ENCODE measurements around the gene FES.

FES gene

DNA sequence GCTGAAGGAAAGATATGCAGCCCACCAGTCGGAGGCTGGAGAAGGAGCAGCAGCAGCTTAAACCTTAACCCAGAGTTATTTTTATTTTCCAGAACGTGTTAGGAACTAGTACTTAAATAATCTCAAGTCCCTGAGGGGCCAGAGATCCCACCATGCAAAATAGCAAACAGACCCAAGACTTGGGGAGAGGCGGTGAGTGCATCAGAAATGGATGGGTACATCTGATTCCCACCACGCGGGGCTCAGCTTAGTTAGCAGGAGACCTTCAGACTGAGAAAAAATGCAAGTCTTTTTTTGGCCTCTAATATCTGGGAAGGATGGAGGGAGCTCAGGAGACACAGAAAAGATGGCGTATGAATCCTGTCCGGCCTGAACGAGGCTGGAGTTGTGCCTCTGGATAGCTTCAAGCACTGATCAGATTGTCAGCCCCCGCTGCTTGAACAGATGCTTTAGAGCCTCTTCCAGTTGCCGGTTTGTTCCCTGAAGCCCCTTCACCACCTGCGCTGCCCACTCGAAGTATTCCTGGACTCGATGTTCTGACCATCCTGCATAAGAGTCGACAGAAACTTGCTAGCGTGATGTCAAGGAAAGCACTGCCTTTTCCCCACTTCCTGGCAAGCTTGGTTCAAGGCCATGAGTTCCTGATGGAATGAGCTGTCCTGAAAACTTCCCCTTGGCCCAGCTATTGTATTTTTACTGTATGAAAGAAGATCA, 46.7 kb downstream of the FES start:
- peak; percentile 16 for DNase-seq (ENCODE audit: low read depth)

DNA sequence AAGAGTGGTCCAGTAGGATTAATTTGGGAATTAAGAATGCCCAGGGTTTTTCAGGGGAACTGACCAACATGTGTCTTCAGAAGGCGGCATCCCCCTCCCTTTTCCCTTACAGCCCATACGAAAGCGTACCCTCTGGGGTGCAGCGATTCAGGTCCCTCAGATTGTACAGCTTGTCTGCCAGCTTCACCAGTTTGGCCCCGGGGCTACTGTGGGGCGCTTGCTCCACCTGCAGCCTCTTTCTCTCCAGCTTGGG, 47.2 kb downstream of the FES start:
- no peak for DNase-seq (ENCODE audit: low read depth)

DNA sequence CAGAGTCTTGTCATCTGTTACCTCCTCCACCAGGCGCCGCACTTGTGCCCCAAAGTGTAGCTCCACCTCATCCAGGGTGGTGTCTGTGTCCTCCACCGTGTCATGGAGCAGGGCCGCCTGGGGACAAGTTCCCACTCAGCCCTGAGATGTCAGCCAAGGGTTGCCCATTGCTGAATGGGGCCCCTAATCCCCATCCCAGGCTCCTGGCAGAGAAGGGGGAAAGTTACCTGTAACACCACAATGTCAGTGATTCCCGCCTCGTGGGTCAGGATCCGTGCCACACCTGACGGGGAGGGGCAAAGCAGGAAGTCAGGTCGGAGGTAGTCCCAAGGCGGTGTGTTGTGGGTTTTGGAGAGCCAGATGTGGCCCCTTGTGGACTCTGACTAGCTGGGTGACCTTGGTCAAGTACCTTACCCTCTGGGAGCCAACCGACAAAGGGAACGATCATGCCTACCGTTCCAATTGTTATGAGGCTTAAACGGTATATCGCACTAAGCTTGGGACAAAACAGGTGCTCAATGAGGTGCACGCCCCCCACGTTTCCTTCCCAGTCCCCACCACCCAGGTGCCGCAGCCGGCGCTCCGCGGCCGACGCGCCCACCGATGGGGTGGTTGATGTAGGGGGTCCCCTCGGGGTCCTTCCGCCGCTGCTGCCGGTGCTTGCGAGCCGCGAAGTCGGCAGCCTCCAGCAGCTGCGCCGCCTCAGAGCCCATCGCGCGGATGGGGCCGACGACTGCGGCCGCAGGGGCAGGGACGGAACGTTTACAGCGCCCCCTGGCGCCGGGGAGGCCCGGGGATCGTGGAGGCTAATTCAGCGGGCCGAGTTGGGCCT, 47.7 kb downstream of the FES start, which contains the start of gene HDDC3:
Gene HDDC3, minus strand, starts transcription at position 722 of the 832 bp plus-strand sequence. Its CDS starts 9 bp downstream, at position 713.
- DNase-seq (ENCODE audit: low read depth): peak; percentile 83

DNA sequence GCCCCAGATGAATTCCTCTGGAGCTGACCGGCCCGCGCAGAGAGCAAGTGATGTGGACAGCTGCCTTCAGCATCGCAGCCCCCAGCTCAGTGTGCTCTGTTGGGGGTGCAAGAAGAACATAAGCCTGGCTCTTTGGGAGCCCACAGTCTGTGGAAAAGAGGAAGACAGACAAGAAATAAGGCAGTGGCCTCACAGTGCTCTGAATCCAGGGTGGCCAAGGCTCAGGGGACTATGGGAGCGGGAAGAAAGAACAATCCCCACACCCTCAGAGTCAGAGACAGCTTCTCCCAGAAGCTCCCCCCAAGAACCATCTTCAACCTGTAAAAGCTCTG, 48.3 kb downstream of the FES start:
- no peak for DNase-seq (ENCODE audit: low read depth)

DNA sequence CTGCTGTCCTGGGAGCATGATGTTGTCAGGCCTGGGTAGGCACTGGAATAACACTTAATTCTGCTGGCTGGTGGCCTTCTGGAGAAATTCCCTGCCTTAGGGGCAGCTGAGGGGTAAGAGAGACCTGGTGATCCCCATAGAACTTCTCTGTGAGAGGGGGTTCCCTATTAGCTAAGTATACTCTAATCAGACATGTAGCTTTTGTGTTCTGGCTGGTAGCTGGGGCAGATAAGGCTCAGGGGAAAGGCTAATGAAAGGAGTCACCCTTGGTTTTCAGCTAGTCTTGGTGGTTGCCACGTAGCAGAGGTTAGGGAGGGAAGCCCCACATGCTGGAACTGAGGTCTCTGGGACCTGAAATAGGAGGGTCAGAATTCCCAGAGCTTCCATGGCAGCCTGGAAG, 49.0 kb downstream of the FES start:
- DNase-seq (ENCODE audit: low read depth): no peak

DNA sequence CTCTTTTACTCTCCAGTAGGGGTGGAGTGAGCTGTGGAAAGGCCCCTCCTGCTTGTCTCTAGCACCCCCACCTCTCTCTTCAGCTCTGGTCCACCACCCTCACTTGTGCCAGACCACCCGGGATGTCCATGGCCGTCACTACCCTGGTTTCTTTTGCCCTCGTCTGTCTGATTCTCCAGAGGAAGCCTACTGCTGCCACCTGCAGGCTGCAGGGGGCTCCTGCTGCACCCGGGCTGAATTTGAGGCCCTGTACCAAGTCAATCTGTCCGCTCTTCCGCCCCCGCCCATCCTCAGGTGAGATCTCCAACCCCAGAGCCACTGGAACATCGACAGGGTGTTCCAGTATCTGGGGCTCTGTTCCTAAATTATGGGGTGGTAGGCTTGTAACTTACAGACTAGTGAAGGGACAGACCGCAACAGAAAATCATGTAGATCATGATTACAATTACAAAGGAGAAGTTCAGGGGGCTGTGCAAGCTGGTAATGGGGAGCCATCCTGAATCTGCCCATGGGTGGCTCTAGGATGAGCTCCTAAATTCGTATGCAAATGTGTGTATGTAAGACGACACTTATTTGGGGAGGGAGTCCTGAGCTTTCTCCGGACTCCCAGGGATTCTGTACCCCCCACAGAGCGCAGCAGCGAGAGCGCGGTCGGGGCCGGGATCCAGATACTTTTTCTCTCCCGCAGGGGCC, 50.1 kb downstream of the FES start:
- DNase-seq (ENCODE audit: low read depth): peak; percentile 82

DNA sequence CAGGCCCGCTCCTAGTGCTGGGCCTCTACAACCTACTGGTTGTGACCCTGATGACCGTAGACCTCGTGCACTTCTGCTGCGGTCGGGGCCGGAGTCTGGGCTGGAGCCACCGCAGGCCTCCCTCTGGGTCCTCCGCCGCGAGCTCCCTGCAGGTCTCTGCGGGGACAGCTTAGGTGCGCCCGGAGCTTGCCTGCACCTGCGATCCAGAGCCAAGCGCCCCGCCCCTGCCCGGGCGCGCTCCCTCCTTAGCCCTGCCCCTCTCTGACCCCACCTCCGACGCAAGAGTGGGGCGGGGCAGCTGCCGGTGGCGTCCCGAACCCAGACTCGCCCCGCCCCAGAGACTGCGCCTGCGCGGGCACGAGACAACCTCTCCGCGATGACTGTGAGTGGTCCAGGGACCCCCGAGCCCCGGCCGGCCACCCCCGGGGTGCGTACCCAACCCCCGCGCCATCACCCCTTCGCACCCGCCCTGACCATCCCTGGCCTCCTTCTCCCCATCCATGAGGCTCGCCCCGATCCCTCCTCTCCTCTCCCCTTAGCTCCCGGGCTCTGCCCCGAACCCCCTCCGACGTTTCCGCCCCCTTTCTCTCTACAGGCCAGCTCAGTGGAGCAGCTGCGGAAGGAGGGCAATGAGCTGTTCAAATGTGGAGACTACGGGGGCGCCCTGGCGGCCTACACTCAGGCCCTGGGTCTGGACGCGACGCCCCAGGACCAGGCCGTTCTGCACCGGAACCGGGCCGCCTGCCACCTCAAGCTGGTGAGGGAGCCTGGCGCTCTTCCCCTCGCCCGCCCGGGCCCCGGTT, 50.8 kb downstream of the FES start, which contains the start of gene UNC45A:
Gene UNC45A, plus strand, starts transcription at position 337 of the 803 bp plus-strand sequence. Its CDS starts 40 bp downstream, at position 377.
- DNase-seq (ENCODE audit: low read depth): peak; percentile 88

DNA sequence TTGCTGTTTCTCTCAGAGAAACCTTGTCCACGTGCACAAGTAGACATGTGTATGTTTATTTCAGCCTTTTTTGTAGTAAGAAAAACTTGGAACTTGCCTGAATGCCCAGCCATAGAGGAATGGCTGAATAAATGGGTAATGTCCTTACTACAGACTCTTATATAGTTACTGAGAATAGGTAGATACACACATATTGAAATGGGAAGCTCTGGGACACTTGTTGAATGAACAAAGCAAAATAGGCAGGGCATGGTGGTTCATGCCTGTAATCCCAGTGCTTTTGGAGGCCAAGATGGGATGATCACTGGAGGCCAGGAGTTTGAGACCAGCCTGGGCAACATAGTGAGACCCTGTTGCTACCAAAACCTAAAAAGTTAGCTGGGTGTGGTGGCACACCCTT, 52.5 kb downstream of the FES start:
- no peak for DNase-seq (ENCODE audit: low read depth)

DNA sequence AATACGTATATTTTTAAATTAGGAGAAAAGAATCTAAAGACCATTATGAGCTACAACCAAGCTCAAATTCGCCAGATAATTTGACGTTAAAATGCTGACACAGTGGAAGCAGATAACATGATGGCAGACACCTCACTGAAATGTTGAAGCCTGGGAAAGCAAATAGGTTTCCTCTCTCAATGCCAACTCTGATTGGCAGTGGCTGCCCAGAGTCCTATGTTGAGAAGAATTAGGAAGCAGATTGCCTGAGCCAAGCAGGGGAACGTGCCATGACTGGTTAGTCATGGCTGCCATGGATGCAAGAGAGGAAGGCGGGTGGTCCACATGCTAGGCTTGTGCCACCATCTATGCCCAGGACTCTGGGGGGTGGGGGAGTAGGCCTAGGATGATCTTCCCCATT, 54.0 kb downstream of the FES start:
- no peak for DNase-seq (ENCODE audit: low read depth)

DNA sequence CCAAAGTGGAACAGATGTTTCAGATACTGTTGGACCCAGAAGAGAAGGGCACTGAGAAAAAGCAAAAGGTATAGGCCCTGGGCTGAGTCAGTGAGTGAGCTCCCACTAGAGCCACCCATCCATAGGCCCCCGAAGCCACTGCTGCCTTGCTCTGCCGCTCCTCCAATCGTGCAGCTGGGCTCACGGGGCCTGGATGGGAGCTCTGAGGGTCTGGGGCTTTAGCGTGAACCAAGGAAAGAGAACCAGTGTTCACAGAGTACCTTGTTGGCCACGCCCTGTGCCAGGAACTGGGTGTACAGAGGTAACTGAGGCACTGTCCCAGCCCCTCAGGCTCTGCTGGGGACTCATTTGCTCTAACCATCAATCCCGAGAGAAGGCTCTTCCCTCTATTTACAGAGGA, 55.5 kb downstream of the FES start:
- no peak for DNase-seq (ENCODE audit: low read depth)

DNA sequence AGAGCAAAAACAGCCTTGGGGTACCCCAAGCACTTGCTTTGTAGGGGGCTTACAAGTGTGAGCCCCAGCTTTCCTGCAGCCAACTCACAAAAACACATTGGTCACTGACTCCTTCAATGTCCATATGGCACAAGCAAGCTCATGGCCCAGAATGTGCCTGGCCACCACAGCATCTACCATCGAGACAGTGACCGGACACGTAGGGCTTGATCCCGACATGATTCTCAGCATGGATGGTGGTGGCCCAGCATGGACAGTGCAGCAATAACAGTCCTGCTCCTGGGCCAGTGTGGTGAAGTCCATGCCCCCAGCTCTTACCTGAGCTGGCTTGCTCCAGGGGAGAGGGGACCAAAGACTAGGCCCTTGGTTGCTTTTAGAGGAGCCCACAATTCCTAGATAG, 56.7 kb downstream of the FES start:
- DNase-seq (ENCODE audit: low read depth): no peak

DNA sequence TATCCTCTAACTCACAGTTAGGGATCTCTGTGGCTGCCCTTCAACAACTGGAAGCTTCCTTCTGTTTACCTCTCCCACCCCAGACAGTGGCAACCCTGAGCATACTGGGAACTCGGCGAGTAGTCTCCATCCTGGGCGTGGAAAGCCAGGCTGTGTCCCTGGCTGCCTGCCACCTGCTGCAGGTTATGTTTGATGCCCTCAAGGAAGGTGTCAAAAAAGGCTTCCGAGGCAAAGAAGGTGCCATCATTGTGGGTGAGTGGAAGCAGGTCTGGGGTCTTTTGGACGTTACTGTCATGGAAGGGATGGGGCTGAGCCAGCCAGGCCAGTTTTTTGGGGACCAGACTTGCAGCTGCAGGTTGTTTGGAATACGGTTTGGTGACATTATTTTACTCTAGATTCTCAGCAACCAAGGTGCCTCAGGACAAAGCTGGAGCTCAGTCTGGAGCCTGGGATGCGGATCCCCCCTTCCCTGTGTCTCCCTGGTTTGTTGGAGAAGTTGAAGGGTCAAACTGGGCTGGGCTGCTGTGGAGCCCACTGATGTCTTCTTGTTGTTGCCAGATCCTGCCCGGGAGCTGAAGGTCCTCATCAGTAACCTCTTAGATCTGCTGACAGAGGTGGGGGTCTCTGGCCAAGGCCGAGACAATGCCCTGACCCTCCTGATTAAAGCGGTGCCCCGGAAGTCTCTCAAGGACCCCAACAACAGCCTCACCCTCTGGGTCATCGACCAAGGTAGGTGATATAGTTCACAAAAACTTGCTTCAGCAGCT, 58.2 kb downstream of the FES start:
- DNase-seq (ENCODE audit: low read depth): no peak

DNA sequence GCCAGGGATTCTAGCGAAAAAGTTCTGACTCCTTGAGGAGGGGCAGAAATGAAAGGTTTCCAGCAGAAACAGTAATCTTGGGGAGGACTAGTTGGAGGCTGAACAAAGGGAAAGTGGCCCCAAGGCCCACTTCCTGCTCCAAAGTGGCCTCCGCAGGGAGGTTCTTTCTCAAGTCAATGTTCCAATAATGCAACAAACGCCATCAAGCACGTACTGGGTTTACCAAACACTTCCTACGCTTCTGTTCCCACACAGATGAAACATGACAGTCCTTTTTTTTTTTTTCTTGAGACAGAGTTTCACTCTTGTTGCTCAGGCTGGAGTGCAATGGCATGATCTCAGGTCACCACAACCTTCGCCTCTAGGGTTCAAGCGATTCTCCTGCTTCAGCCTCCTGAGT, 60.8 kb downstream of the FES start:
- no peak for DNase-seq (ENCODE audit: low read depth)

Data from EH (cell line).